Fibroblast of lung (primary cell): ENCODE data around the gene TMEFF2. TPM values are rescaled to one million over a fixed set of nuclear protein-coding genes. Genes with fewer than 3 reads are reported as not detected.
"Not testable (repeated sequence)": the region's sequence is repeated elsewhere in the genome, so short reads cannot be mapped to it uniquely, and the experiment has no call there.

ENCODE experiments used
- DNase-seq, 2 donors: peaks; one replicate each; pipeline versions ENCODE4 v3.0.0 to v3.0.0-alpha.2; 2010; ENCODE audit warnings: low read depth in 2 of 2
- H2AFZ ChIP-seq: 2 replicates; pipeline ENCODE4 v1.5.1; 2012; ENCODE audit warnings: low read length, control low read depth, inconsistent platforms
- H3K27ac ChIP-seq: 2 replicates; pipeline ENCODE4 v1.5.1; 2011; ENCODE audit warnings: low read length, control low read depth; ENCODE audit not compliant: insufficient read depth
- H3K27me3 ChIP-seq: 2 replicates; pipeline ENCODE4 v1.5.1; 2011; ENCODE audit warnings: mild to moderate bottlenecking, low read length; ENCODE audit not compliant: control insufficient read depth, insufficient read depth
- H3K36me3 ChIP-seq: 2 replicates; pipeline ENCODE4 v1.5.1; 2011; ENCODE audit warnings: low read length; ENCODE audit not compliant: control insufficient read depth, insufficient read depth
- H3K4me1 ChIP-seq: 2 replicates; pipeline ENCODE4 v1.5.1; 2011; ENCODE audit warnings: low read length; ENCODE audit not compliant: control insufficient read depth, insufficient read depth; ENCODE audit errors: extremely low read depth
- H3K4me2 ChIP-seq: 2 replicates; pipeline ENCODE4 v1.5.1; 2011; ENCODE audit warnings: low read length, control low read depth; ENCODE audit not compliant: insufficient read depth; ENCODE audit errors: extremely low read depth
- H3K4me3 ChIP-seq, 4 experiments: fragments of 200-600 bp in 1 of 4; sonication (generic) in 1 of 4; replicated peaks in 1 of 4; 2 replicates each; pipeline ENCODE4 v1.5.1; 2011 to 2016; ENCODE audit warnings: low read length in 4 of 4, low read depth in 3 of 4, mild to moderate bottlenecking in 3 of 4, control low read depth in 2 of 4, inconsistent platforms in 1 of 4, mixed read lengths in 1 of 4; ENCODE audit not compliant: insufficient read depth in 1 of 4; ENCODE audit errors: control extremely low read depth in 1 of 4
- H3K79me2 ChIP-seq: 2 replicates; pipeline ENCODE4 v1.5.1; 2012; ENCODE audit warnings: mild to moderate bottlenecking, low read length, inconsistent platforms; ENCODE audit not compliant: control insufficient read depth, insufficient read depth
- H3K9ac ChIP-seq: 2 replicates; pipeline ENCODE4 v1.5.1; 2011; ENCODE audit warnings: mild to moderate bottlenecking, low read length, control low read depth; ENCODE audit not compliant: insufficient read depth
- H3K9me3 ChIP-seq: 2 replicates; pipeline ENCODE4 v1.5.1; 2012; ENCODE audit warnings: low read depth, low read length; ENCODE audit not compliant: control insufficient read depth, insufficient read depth
- H4K20me1 ChIP-seq: 2 replicates; pipeline ENCODE4 v1.5.1; 2011; ENCODE audit warnings: low read length; ENCODE audit not compliant: control insufficient read depth, insufficient read depth; ENCODE audit errors: extremely low read depth
- CTCF ChIP-seq, 2 donors: IDR thresholded peaks in 1 of 2; conservative IDR thresholded peaks in 1 of 2; 1 replicate in 1 of 2; 2 replicates in 1 of 2; pipeline ENCODE4 v1.5.1; 2011 to 2012; ENCODE audit warnings: low read length in 2 of 2, control low read depth in 1 of 2, inconsistent platforms in 1 of 2, low read depth in 1 of 2, mild to moderate bottlenecking in 1 of 2
- EZH2 ChIP-seq: IDR thresholded peaks from 2 replicates; pipeline ENCODE4 v1.5.1; 2012; ENCODE audit warnings: low read length, control low read depth, mild to moderate bottlenecking; ENCODE audit errors: missing control alignments
- polyA plus RNA-seq, 2 donors: library from polyadenylated mRNA; depleted of rRNA in 1 of 2; stranded (reverse) in 1 of 2; unstranded in 1 of 2; fragments of >200 nt; gene quantifications; 2 replicates each; pipeline ENCODE4 v1.2.1, GENCODE V29; 2011 to 2012; ENCODE audit warnings: missing spikeins in 1 of 2
- total RNA-seq: library from RNA; depleted of rRNA; stranded (reverse); fragments of >200 nt; gene quantifications from 2 replicates; pipeline ENCODE4 v1.2.1, GENCODE V29; 2014

Gene TMEFF2
- total and polyA plus RNA-seq, 2 donors (not counting 1 experiment from before 2014, with no cell fraction given): 0.33 to 0.87 TPM

- no peak for DNase-seq
- H3K4me2 ChIP-seq: no peak overlapping the region
Measured at GRCh38 chr2:192137451-192137850, 57.3 kb downstream of the TMEFF2 start.

GRCh38 chr2:192132604-192133003 is 62.1 kb downstream of the TMEFF2 start:
- H3K9me3 ChIP-seq, H3K4me3 ChIP-seq, H3K4me2 ChIP-seq, H3K79me2 ChIP-seq, H3K36me3 ChIP-seq, DNase-seq, H4K20me1 ChIP-seq, H3K4me1 ChIP-seq, H3K27ac ChIP-seq, H2AFZ ChIP-seq, H3K9ac ChIP-seq, H3K27me3 ChIP-seq: not testable (repeated sequence)

More at GRCh38 chr2:192137451-192137850, 57.3 kb downstream of the TMEFF2 start:
- H2AFZ ChIP-seq: no peak overlapping the region
- no peak overlapping the region for H3K27ac ChIP-seq
- no peak overlapping the region for H3K4me3 ChIP-seq
- H3K4me1 ChIP-seq: no peaks in the 10 kb centered on the region
- H3K9ac ChIP-seq: no peak overlapping the region
- TF ChIP-seq EZH2: no peak
- TF ChIP-seq CTCF (conservative IDR thresholded peaks at IDR 0.05 in 1 of 2, IDR thresholded peaks at IDR 0.05 in 1 of 2; ENCODE audit: low read depth in 1 of 2, low read length in 2 of 2): no peak
- no peaks in the 10 kb centered on the region for H4K20me1 ChIP-seq
- H3K79me2 ChIP-seq: no peaks in the 10 kb centered on the region
- no peaks in the 10 kb centered on the region for H3K27me3 ChIP-seq
- no peaks in the 10 kb centered on the region for H3K9me3 ChIP-seq
- no peaks in the 10 kb centered on the region for H3K36me3 ChIP-seq

GRCh38 chr2:192130312-192130711 is 64.4 kb downstream of the TMEFF2 start:
- not testable (repeated sequence) for H4K20me1 ChIP-seq, H3K4me1 ChIP-seq, H3K9me3 ChIP-seq, H3K27me3 ChIP-seq, H3K9ac ChIP-seq, H2AFZ ChIP-seq, H3K79me2 ChIP-seq, DNase-seq, H3K36me3 ChIP-seq, H3K4me2 ChIP-seq, H3K27ac ChIP-seq, H3K4me3 ChIP-seq

- Histone ChIP-seq H3K9ac (peak overlapping the region; percentile 2), H4K20me1 (no peaks in the 10 kb centered on the region), H3K27me3 (no peaks in the 10 kb centered on the region), H2AFZ (peak overlapping the region; percentile 69), H3K9me3 (no peaks in the 10 kb centered on the region), H3K4me3 (no peak overlapping the region), H3K36me3 (no peaks in the 10 kb centered on the region), H3K4me2 (peak overlapping the region; percentile 78), H3K27ac (no peak overlapping the region), H3K4me1 (peaks cover 2% of the 10 kb centered on the region), H3K79me2 (no peaks in the 10 kb centered on the region)
- TF ChIP-seq CTCF (conservative IDR thresholded peaks at IDR 0.05 in 1 of 2, IDR thresholded peaks at IDR 0.05 in 1 of 2; ENCODE audit: low read depth in 1 of 2, low read length in 2 of 2) (no peak), EZH2 (no peak)
- DNase-seq: peak; percentile 33 to 55
Measured at GRCh38 chr2:192128655-192129054, 66.1 kb downstream of the TMEFF2 start.
